ENCODE results near the gene R3HDML.

The R3HDML gene

DNA sequence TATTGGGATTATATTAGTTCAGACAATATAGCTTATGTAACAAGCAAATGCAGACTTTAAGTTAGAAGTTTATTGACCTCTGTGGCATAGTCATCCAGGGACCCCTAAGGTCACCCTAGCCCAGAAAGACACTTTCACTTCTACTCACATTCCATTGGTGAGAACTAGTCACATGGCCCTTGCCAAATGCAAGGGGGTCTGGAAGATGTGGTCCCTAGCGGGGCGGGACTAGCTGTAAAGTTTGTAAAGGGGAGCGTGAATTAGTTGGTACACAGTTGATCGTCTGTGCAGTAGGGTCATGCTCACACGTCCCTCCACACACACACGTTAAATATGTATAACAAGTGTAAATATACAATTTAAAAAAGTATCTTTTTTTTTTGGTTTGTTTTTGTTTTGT is 27.9 kb downstream of the R3HDML start:
- no peak for DNase-seq

DNA sequence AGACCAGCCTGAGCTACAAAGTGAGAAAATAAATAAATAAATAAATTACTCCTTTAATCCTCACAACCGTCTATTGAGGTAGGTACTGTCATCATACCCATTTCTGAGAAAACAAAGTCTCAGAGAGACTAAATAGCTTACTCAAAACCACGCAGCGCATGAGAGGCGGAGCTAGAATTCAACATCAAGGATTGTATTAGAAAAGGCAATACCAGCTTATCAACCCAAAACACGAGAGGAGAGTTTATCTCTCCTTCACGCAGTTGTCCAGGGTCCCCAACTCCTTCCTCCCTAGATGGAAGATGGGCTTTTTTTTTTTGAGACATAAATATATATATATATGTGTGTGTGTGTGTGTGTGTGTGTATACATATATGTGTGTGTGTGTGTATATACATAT is 30.9 kb downstream of the R3HDML start:
- no peak for DNase-seq

DNA sequence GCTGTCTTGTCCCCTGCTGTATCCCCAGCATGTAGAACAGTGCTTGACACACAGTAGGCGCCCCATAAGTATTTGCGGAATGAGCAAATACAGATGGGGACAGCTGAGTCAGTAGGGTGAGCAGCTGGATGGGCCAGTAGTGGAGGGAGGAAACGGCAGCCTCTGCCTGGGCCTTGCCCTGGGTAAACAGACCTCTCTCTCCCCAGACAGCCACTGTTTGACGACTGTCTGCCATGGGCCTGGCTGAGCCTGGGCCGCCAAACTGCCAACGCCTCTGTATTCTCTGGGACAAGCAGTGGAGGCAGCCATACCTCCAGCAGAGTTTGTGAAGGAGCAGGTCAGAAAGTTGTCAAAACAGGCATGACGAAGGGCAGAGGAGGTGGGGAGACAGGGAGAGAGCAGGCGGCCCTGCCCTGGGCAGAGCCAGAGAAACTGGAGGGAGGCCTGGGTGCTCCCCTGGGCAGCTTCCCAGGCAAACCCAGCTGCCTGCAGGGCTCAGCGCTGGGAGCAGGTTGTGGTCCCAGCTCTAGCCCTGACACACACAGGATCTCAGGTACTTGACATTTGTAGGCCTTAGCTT is 33.9 kb downstream of the R3HDML start:
- DNase-seq = no peak

DNA sequence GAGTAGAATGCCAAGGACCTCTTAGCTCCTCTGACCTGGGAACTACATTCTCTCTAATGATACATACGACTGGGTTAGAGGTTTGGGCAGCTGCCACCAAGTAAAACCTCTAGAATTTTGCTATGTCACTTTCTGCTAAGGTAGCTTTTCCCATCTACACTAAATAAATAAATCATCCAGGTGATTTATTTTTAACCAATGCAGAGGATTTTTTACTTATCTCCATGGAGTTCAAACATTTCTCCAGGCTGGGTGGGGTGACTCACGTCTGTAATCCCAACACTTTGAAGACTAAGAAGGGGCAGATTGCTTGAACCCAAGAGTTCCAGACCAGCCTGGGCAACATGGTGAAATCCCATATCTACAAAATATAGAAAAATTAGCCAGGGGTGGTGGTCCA is 45.8 kb downstream of the R3HDML start:
- no peak for DNase-seq

DNA sequence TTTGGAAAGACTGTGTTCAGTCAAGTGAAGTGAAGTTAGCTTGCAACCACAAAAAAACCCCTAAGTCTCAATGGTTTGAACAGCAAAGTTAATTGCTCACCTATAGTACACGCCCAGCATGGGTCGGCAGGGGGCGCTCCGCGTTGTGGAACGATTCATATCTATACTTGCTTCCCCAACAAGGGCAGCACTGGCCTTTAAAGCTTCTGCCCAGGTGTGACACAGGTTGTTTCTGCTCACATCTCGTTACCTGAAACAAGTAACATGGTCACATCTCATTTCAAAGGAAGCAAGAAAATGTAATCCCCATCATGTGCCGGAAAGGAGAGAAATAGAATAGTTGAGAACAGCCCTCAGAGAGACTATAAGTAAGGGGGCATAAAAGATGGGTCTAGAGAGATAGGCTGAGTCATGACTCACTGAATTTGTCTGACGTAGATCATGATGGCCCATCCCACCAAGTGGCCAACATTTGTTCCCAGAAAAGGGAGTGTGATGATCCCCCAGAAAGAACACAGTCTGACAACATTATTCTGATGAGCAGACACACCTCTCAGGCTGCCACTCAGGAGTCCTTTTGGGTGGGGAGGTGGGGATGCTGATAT is 47.7 kb downstream of the R3HDML start:
- DNase-seq = peak in 9 of 14 donors; percentile 5 to 34 (median 25)

DNA sequence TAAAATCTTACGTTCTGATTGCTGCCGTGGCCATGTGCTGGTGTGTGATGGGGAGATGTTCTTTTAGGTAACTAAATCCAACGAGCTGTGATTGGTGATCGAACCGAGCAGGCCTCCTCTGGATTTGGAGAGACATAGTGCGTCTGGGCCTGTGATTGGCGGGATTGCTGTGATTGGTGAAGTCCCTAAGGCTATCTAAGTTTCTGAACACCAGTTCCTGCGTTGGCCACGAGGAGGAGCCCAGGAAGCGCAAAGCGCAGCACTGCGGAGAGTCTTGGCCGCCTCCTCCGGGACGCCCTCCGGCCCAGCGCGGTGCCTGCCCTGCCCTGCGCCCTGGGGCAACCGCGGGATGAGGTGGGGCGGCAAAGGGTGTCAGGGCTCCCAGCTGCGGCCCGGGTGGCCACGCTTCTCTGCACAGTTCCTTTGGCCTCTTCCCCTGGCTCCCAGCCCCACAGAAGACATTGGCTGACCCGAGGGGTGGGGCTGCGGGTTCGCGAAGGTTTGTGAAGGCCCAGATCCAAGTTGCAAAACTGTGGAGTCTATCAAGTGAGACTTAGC is 51.7 kb downstream of the R3HDML start:
- DNase-seq = peak in 2 of 14 donors; percentile 4 to 5

DNA sequence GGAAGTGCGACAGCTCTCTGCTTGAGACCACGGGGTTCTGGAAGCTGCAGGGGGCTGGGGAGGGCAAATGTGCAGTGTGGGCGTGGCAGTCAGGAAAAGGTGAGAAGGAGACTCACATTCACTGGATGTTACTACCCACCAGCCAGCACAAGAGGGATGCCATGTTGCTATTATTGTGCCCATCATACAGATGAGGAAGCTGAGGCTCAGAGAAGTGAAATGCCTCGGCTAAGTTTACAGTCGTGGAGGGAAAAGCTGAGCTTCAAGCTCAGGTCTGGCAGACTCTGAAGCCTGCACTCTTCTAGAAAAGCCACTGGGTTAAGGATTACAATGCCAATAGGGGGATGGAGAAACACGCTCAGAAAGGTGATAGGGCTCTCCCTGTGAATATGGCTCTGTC is 53.0 kb downstream of the R3HDML start:
- DNase-seq = no peak

DNA sequence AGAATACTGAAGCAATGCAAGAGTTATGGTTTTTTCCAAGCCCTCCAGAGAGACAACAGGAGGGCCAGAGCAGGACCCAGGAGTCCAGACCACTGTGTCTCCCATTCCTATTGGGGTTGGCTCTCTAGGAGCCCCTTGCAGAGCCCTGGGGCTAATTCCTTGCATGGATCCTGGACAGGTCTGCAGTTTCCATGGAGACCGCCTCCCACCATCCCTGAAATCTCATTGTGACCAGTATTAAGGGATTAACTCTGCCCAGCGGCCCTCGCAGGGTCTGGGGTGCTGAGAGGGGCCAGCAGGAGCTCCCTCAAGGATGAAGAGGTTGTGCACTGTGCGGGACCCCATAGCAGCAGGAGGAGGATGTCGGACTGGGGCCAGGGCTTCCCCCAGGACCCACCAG is 53.4 kb downstream of the R3HDML start:
- no peak for DNase-seq

DNA sequence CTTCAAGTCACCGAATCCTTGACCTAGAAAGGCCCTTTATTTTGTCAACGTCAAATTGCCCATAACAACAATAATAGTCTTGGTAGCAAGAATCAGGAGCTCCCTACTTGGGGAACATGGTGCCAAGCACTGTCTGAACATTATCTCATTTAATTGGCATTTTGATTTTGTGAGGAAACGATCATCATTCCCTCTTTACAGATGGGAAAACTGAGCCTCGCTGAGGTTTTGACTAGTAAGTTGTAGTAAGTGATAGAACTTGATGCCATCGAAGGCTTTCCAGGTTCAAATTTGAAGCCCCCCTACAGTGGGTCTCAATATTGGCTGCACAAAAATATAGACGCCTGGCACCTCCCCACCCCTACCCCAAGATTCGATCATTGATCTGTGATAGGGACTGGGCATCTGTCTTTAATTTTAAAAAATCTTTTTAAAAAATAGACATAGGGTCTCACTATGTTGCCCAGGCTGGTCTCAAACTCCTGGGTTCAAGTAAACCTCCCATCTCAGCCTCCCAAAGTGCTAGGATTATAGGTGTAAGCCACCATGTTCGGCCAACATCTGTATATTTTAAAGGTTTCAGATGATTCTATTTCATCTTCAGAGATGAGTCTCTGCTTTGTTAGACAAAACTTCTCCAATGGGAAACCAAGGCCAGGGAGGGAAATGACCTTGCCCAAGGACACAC is 55.4 kb downstream of the R3HDML start:
- DNase-seq = no peak

DNA sequence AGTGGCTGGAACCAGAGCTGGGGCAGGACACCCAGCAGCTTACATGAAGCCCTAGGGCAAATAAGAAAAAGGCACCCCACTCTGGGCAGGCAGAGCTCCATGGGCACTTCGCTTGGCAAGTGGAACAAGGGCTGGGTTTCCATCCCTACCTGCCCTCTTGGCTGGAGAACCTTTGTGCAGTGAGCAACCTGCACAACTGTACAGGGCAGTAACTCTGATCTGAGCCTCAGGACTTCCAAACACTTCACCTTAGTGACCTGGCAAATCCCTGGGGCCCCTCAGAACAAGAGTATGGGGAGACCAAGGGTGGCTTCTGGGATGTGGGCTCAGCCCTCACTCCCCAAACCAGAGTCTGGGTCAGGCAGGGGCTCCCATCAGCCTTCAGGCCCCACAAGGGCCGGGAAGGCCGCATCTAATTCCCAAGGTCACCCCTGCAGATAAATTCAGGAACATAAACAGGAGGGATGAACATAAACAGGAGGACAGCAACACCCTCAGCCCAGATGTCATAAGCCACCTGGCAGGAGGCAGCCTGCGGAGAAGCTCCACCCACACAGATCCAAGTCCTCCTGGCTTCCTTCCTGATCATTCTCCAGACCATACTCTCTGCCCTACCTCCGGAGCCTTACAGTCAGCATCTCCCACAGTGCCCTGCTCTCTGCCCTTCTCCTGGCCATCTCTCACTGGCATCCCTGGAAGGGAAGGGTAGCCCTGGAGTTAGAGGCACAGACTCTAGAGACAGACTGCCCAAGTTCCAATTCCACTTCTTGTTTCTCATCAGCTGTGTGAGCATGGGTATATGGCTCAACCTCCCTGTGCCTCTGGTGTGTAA is 56.1 kb downstream of the R3HDML start:
- DNase-seq = no peak

DNA sequence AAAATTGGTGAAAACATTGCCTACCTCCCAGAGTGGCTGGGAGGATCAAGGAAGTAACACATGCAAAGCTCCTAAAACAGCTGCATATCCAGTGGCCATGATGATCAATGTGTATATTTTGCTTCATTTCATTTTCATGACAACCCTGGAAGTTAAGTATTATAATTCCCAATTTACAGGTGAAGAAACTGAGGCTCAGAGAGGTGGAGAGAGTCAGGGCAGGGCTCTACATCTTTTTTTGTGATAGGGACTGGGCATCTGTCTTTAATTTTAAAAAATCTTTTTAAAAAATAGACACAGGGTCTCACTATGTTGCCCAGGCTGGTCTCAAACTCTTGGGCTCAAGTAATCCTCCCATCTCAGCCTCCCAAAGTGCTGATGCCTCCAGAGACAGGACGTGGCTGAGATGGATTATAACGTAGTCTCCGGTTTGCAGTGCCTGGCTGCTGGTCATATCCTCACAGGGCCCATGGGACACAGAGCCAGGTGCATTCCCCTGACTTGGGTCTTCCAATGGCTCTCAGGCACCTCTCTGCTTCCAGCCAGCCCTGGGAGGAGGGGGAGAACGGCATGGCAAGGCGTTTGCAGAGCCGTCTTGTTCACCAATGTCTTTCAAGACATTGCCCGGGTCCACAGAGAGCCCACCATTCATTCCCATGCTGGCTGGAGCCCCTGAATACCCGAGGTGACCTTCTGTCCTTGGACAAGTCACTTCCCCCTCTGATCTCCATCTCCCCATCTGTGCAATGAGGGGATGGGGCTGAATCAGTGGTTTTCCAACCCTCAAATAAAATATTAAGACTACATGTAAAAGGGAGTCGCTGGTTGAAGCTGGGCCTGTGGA is 57.0 kb downstream of the R3HDML start:
- DNase-seq = no peak

DNA sequence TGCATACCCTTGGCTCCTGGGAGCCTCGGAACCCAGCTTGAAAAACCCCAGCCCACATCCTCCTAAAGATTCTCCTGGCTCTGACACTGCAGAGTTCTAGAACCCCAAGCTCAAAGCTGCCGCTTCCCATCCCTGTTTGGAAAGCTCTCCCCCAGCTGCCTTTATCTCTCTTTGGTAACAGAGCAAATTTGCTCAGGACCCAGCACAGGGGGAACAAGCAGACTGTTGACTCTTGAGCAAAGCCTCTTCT is 57.5 kb downstream of the R3HDML start:
- no peak for DNase-seq

DNA sequence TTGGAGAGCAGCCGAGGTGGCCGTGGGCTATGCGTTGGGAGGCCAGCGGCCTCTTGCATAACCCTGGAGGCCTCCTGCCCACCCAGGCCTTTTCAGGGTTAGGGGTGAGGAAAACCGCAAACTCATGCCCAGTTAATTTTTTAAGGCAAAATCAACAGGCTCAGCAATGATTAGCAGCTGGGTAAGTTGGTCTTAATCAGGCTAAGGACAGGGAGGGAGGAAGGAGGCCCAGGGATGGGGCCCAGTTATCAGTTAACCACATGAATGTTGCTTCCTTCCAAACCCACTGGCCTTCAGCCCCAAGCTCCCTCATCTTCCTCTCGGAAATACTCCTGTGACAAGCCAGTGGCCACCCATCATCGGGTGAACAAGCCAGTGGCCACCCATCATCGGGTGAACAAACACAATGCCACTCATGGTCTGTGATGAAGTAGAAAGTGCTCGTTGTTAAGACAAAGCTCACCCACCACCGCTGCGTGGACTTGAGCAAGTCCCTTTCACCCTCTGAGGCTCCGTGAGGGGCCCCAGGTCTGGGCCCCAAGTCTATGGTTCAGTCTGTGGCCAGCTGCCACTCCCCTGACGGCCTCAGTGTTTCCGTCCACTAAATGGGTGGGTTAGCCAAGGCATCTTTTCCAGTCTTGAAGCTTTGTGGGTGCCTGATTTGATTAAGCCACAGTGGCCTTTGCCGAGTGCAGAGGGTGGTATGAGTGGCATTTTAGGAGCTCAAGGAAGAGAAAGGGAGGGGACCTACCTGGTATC is 58.0 kb downstream of the R3HDML start:
- no peak for DNase-seq

DNA sequence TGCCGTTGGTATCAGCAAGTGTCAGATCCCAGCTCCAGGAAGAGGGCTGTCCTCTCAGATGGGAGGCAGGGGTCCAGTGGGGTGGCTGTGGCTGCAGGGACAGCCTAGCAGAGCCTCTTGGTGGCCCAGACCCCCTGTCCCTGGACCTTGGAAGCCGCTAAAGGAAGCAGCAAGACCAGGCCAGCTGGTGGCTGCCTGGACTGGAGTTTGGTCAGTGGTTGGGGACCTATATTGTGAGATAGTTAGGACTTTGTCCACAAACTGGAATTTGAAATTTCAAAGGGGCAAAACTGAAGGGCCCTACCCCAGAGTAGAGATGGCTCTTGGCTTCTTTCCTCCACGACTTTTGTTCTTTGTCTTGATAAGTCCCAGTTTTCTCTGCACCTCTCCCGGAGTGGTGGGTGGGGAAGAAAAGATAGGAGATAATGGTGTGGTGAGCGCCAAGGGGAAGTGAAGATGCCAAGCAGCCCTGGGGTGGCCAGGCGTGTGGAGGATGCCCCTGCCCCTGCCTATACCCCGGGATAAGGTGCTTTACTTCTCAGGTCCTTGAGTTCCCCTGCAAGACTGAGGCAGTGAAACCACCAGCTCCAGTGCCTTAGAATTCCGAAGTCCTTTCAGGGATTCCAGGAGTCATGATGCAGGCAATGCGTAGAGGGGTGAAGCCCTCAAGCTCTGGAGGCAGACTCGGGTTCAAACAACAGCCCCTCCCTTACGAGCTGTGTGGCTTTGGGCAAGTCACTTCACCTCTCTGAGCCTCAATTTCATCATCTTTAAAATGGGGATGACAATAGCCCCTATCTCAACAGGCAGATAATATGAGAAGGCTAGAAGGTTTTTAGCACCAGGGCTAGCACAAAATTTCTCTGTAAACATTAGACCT is 58.9 kb downstream of the R3HDML start:
- DNase-seq = no peak

DNA sequence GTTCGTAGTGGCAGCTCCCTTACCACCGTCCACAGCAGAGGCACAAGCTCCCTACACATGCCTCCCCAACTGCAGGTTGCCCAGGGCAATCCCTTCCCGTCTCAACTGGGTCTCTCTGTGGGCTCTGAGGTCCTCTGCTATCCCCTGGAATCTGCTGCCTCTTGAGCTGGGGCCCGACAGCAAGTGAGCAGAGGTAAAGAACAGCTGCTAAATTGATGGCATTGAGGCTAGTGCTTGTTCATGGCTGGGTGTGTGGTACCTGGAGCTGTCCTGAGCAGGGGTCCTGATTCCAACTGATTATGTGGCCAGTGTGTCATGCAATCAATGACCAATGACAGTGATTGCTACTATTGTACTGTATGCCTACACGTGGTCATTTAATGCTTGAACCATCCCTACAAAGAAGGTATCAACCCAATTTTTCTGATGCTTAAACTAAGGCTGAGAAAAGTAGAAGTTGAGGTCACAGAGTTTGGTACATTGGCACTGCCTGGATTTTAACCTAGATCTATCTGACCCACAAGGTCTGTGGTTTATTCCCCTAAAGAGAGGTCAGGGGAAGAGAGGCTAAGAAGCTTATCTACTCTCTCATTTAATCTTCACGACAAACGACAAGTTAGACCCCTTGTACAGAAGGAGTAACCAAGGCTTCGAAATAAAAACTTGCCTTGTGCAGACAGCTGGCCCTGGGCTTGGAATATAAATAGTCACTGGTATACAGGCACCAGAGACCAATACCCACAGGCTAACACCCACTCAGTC is 59.7 kb downstream of the R3HDML start:
- DNase-seq = no peak

DNA sequence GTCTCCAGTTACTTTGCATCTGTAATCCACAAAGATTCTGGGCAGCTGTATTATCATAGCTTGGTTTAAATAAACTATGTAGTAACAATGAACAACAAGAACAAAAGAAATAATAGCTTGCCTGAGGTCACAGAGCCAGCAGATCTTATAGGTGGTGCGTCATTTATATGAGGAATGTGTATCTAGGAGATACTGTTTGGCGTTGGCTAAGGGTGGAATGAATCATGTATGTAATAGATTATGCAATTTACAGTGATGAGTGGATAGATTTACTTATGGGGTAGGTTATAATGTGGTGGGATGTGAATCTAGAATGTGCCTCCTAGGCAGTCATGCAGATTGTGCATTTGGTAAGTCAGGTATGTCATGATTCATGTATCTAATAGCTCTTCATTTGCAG is 61.5 kb downstream of the R3HDML start:
- DNase-seq = no peak

DNA sequence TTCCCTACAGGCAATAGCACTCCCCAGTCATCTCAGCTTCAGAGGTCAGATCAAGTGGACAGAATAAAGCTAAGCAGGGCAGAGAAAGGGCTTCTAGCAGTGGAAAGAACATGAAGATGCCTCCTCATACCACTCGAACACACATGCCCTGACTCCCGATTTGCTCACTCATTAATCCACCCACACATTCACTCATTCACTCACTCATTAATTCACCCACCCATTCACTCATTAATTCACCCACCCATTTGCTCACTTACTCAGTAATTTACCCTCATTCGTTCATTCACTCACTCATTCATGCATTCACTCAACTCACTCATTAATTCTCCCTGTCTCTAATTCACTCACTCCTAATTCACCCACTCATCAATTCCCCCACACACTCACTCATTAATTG is 62.6 kb downstream of the R3HDML start:
- DNase-seq = no peak

DNA sequence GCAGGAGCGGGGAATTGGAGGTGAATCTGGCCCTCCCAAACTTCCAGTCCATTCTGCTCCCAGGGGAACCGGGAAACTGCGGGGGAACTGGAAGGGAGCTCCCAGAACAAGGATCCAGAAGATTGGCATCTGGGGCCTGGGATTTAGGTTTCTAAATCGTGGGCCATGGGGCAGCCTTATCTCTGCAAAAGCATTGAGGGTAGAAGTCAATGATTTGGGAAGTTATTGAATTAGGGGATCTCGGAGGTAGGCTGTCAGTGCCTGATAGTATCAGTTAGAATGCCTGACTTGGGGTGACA is 63.8 kb downstream of the R3HDML start:
- DNase-seq = no peak

Data from C1 segment of cervical spinal cord (tissue), 14 donors.